NCI-H1930 (cell line): ENCODE results near the gene PRR35.

Experiments
- DNase-seq, 2 experiments: peaks; one replicate each; lab custom pipeline; 2025; lab: John Stamatoyannopoulos, UW

The PRR35 gene

GRCh38 chr16:560204-560700, at the start of gene PRR35:
Gene PRR35 (plus strand): TSS chr16:560394. CDS start chr16:563295, 2,901 bp downstream.
- DNase-seq, result no peak

- no peak for DNase-seq
These were observed 47.4 kb upstream of the PRR35 start for GRCh38 chr16:512802-513201.

- DNase-seq, result no peak
These were observed 46.2 kb upstream of the PRR35 start for GRCh38 chr16:513950-514349.

GRCh38 chr16:515175-515938, 44.8 kb upstream of the PRR35 start:
- DNase-seq, result no peak

GRCh38 chr16:515939-516226, 44.3 kb upstream of the PRR35 start:
- no peak for DNase-seq

GRCh38 chr16:516301-516700, 43.9 kb upstream of the PRR35 start:
- DNase-seq, result no peak

GRCh38 chr16:518858-519257, 41.3 kb upstream of the PRR35 start:
- no peak for DNase-seq

GRCh38 chr16:519425-519824, 40.8 kb upstream of the PRR35 start:
- DNase-seq, result no peak

GRCh38 chr16:519841-520687, 40.1 kb upstream of the PRR35 start:
- DNase-seq, result no peak

GRCh38 chr16:520847-521246, 39.3 kb upstream of the PRR35 start:
- DNase-seq, result no peak

- no peak for DNase-seq
These were observed 38.6 kb upstream of the PRR35 start for GRCh38 chr16:521381-522210.

- no peak for DNase-seq
These were observed 37.7 kb upstream of the PRR35 start for GRCh38 chr16:522320-523096.

GRCh38 chr16:523097-523741, 37.0 kb upstream of the PRR35 start:
- no peak for DNase-seq

GRCh38 chr16:524274-525040, 35.7 kb upstream of the PRR35 start:
- DNase-seq, result no peak

- no peak for DNase-seq
These were observed 35.1 kb upstream of the PRR35 start for GRCh38 chr16:525123-525519.

- DNase-seq, result no peak
These were observed 34.5 kb upstream of the PRR35 start for GRCh38 chr16:525520-526180.

GRCh38 chr16:526181-527014, 33.8 kb upstream of the PRR35 start:
- no peak for DNase-seq

- DNase-seq, result peak; percentile 82 to 97
These were observed 32.9 kb upstream of the PRR35 start, which contains the start of gene CAPN15 for GRCh38 chr16:527015-527903. Gene CAPN15 (plus strand): TSS chr16:527712. CDS start chr16:546839, 19,127 bp downstream.
